H7 (cell line): ENCODE results near the gene TSPOAP1. TPM values are rescaled to one million over a fixed set of nuclear protein-coding genes. Genes with fewer than 3 reads are reported as not detected.
A peak's percentile ranks its signal among the peaks of the same experiment; 100 is the strongest.
"Not testable (repeated sequence)": the region's sequence is repeated elsewhere in the genome, so short reads cannot be mapped to it uniquely, and the experiment has no call there.

Experiments
- DNase-seq: peaks from one replicate; pipeline ENCODE4 v3.0.0; 2012
- H3K27me3 ChIP-seq: 2 replicates; pipeline ENCODE4 v1.6.0; 2011; ENCODE audit warnings: mild to moderate bottlenecking, low read length; ENCODE audit not compliant: control insufficient read depth, insufficient read depth
- H3K36me3 ChIP-seq: replicated peaks from 2 replicates; pipeline ENCODE4 v1.5.1; 2011; ENCODE audit warnings: low read length; ENCODE audit not compliant: control insufficient read depth, insufficient read depth
- H3K4me3 ChIP-seq: 2 replicates; pipeline ENCODE4 v1.5.1; 2011; ENCODE audit warnings: low read depth, mild to moderate bottlenecking, control low read depth, low read length, moderate library complexity; ENCODE audit not compliant: insufficient read depth
- total RNA-seq: library from RNA; depleted of rRNA; stranded (reverse); fragments of >200 nt; shearing (Covaris generic); gene quantifications from 2 replicates; pipeline ENCODE4 v1.2.3, GENCODE V29; 2014

TSPOAP1 gene
- total RNA-seq, 1 experiment from 2014 or later, result 4.2 TPM

GRCh38 chr17:58352596-58353388 lies 24.2 kb upstream of the TSPOAP1 start:
- Histone ChIP-seq H3K4me3 (peak overlapping the region; percentile 88), H3K36me3 (peaks cover 15% of the 10 kb centered on the region), H3K27me3 (no peaks in the 10 kb centered on the region)
- DNase-seq, result peak; percentile 75

- H3K27me3 ChIP-seq, result no peaks in the 10 kb centered on the region
- peaks cover 20% of the 10 kb centered on the region for H3K36me3 ChIP-seq
- peak; percentile 99 for DNase-seq
- H3K4me3 ChIP-seq, result peak within 1 kb of the TSS; percentile 88
These were observed 23.4 kb upstream of the TSPOAP1 start, which contains the start of gene SUPT4H1 for GRCh38 chr17:58351831-58352595. TSS of gene SUPT4H1 (minus strand) at chr17:58352201. CDS start at chr17:58352135, 66 bp downstream.

GRCh38 chr17:58351182-58351581 lies 22.6 kb upstream of the TSPOAP1 start:
- Histone ChIP-seq H3K36me3 (peaks cover 24% of the 10 kb centered on the region), H3K27me3 (no peaks in the 10 kb centered on the region), H3K4me3 (peak overlapping the region; percentile 88)
- no peak for DNase-seq

GRCh38 chr17:58348038-58348437 lies 19.4 kb upstream of the TSPOAP1 start:
- peaks cover 36% of the 10 kb centered on the region for H3K36me3 ChIP-seq
- H3K27me3 ChIP-seq, result no peaks in the 10 kb centered on the region

GRCh38 chr17:58345500-58345899 lies 16.9 kb upstream of the TSPOAP1 start:
- DNase-seq, result no peak
- Histone ChIP-seq H3K36me3 (peaks cover 36% of the 10 kb centered on the region), H3K4me3 (no peak overlapping the region), H3K27me3 (no peaks in the 10 kb centered on the region)

More at GRCh38 chr17:58348038-58348437, 19.4 kb upstream of the TSPOAP1 start:
- H3K4me3 ChIP-seq, result no peak overlapping the region
- DNase-seq, result no peak

- H3K27me3 ChIP-seq, result no peaks in the 10 kb centered on the region
- H3K36me3 ChIP-seq, result peaks cover 36% of the 10 kb centered on the region
- H3K4me3 ChIP-seq, result no peak overlapping the region
- no peak for DNase-seq
These were observed 16.2 kb upstream of the TSPOAP1 start for GRCh38 chr17:58344791-58345157.

GRCh38 chr17:58344047-58344790 lies 15.6 kb upstream of the TSPOAP1 start:
- no peak for DNase-seq
- Histone ChIP-seq H3K27me3 (no peaks in the 10 kb centered on the region), H3K36me3 (peaks cover 30% of the 10 kb centered on the region), H3K4me3 (no peak overlapping the region)

GRCh38 chr17:58343131-58343530 lies 14.5 kb upstream of the TSPOAP1 start:
- Histone ChIP-seq H3K27me3 (no peaks in the 10 kb centered on the region), H3K4me3 (no peak overlapping the region), H3K36me3 (peaks cover 23% of the 10 kb centered on the region)
- DNase-seq, result no peak

GRCh38 chr17:58341861-58342475 lies 13.4 kb upstream of the TSPOAP1 start:
- H3K4me3 ChIP-seq, result no peak overlapping the region
- H3K36me3 ChIP-seq, result peaks cover 16% of the 10 kb centered on the region
- H3K27me3 ChIP-seq, result no peaks in the 10 kb centered on the region
- DNase-seq, result no peak

GRCh38 chr17:58341136-58341860 lies 12.7 kb upstream of the TSPOAP1 start:
- H3K4me3 ChIP-seq, H3K27me3 ChIP-seq, DNase-seq: not testable (repeated sequence)
- H3K36me3 ChIP-seq, result peaks cover 13% of the 10 kb centered on the region

GRCh38 chr17:58340405-58340876 lies 11.8 kb upstream of the TSPOAP1 start:
- no peaks in the 10 kb centered on the region for H3K27me3 ChIP-seq
- no peak overlapping the region for H3K4me3 ChIP-seq
- H3K36me3 ChIP-seq, result peaks cover 6% of the 10 kb centered on the region
- no peak for DNase-seq

- Histone ChIP-seq H3K4me3 (no peak overlapping the region), H3K36me3 (peaks cover 2% of the 10 kb centered on the region), H3K27me3 (no peaks in the 10 kb centered on the region)
- DNase-seq, result peak; percentile 12
These were observed 11.3 kb upstream of the TSPOAP1 start for GRCh38 chr17:58339755-58340404.
